Cardiac muscle cell (in vitro differentiated cells and primary cell): Measurements from ENCODE around the gene C10orf71. TPM values are rescaled to one million over a fixed set of nuclear protein-coding genes. Genes with fewer than 3 reads are reported as not detected.

Experiments used
- DNase-seq, 2 donors: peaks; one replicate each; pipeline versions ENCODE4 v3.0.0 to v3.0.0-alpha.2; 2010 to 2017; ENCODE audit warnings: low read depth in 1 of 2, low spot score in 1 of 2
- H3K27ac ChIP-seq: fragments of 200-600 bp; sonication (generic); 2 replicates; pipeline ENCODE4 v1.5.1; 2016
- H3K27me3 ChIP-seq: fragments of 200-600 bp; sonication (generic); 2 replicates; pipeline ENCODE4 v1.6.0; 2016; ENCODE audit warnings: control low read depth
- H3K36me3 ChIP-seq: fragments of 200-600 bp; sonication (generic); 2 replicates; pipeline ENCODE4 v1.5.1; 2016; ENCODE audit warnings: control low read depth
- H3K4me1 ChIP-seq: fragments of 200-600 bp; sonication (generic); 2 replicates; pipeline ENCODE4 v1.8.1; 2017; ENCODE audit warnings: low read depth, mild to moderate bottlenecking, mixed run types
- H3K4me3 ChIP-seq: fragments of 200-600 bp; sonication (generic); 2 replicates; pipeline ENCODE4 v1.5.1; 2016; ENCODE audit warnings: mild to moderate bottlenecking
- H3K9me3 ChIP-seq: fragments of 200-600 bp; sonication (generic); 2 replicates; pipeline ENCODE4 v1.5.1; 2017; ENCODE audit warnings: low read depth, mild to moderate bottlenecking, control low read depth
- polyA plus RNA-seq: library from polyadenylated mRNA; unstranded; fragments of >200 nt; fragmentation: Nextera tagmentation; extraction: Ambion mirVana; gene quantifications from 2 replicates; pipeline ENCODE4 v1.2.1, GENCODE V29; 2016
- total RNA-seq: library from RNA; depleted of rRNA; stranded (reverse); fragments of >200 nt; gene quantifications from 2 replicates; pipeline ENCODE4 v1.2.3, GENCODE V29; 2016
- TF ChIP-seq, protein P1 (sequence below): IDR thresholded peaks from 2 replicates; pipeline ENCODE4 v1.5.1; 2012; ENCODE audit warnings: low read depth, mild to moderate bottlenecking, low read length

C10orf71 gene
- total and polyA plus RNA-seq, 2 experiments from 2014 or later, result 4.0 to 10.2 TPM

DNA sequence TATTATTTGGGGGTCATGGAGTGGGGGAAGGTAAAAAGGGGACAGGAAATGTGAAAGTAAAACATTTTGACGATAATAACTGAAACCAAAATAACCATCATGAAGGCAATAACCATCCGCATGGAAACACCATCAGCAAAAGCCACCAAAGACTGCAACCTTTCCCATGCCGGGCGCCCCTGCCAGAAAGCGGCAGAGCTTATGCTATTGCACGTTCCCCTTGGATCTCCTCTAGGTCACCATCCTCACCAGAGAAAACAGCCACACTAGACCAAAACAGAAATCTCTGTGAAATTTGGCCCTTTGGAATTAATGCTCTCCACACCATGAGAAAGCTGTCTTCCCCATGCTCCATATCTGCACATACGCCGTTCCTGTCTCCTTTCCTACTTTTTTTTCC is 65.8 kb downstream of the C10orf71 start:
- Histone ChIP-seq H3K4me3 (no peak overlapping the region), H3K36me3 (no peaks in the 10 kb centered on the region), H3K27ac (no peak overlapping the region), H3K27me3 (no peaks in the 10 kb centered on the region), H3K9me3 (no peaks in the 10 kb centered on the region), H3K4me1 (no peaks in the 10 kb centered on the region)
- TF ChIP-seq, protein P1, sequence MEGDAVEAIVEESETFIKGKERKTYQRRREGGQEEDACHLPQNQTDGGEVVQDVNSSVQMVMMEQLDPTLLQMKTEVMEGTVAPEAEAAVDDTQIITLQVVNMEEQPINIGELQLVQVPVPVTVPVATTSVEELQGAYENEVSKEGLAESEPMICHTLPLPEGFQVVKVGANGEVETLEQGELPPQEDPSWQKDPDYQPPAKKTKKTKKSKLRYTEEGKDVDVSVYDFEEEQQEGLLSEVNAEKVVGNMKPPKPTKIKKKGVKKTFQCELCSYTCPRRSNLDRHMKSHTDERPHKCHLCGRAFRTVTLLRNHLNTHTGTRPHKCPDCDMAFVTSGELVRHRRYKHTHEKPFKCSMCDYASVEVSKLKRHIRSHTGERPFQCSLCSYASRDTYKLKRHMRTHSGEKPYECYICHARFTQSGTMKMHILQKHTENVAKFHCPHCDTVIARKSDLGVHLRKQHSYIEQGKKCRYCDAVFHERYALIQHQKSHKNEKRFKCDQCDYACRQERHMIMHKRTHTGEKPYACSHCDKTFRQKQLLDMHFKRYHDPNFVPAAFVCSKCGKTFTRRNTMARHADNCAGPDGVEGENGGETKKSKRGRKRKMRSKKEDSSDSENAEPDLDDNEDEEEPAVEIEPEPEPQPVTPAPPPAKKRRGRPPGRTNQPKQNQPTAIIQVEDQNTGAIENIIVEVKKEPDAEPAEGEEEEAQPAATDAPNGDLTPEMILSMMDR, result no peak
- no peak for DNase-seq

DNA sequence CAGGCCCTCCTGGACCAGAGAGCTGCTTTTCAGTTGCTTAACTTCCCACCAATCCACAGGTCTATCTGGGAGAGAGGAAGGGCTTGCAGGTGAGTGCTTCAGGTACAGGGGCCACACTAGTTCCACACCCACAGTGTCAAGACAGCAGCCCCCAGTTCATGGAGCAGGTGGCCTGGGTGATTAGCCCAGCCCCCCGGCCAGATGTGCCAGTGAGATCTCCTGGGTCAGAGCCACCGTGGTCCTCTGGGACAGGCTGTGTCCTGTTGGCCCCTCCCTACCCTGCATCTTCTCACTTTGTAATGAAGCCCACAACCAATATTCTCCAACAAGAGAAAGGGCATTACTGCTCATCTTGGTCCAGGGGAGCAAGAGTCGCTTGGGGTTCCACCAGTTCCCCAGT is 66.3 kb downstream of the C10orf71 start:
- H3K36me3 ChIP-seq, result no peaks in the 10 kb centered on the region

DNA sequence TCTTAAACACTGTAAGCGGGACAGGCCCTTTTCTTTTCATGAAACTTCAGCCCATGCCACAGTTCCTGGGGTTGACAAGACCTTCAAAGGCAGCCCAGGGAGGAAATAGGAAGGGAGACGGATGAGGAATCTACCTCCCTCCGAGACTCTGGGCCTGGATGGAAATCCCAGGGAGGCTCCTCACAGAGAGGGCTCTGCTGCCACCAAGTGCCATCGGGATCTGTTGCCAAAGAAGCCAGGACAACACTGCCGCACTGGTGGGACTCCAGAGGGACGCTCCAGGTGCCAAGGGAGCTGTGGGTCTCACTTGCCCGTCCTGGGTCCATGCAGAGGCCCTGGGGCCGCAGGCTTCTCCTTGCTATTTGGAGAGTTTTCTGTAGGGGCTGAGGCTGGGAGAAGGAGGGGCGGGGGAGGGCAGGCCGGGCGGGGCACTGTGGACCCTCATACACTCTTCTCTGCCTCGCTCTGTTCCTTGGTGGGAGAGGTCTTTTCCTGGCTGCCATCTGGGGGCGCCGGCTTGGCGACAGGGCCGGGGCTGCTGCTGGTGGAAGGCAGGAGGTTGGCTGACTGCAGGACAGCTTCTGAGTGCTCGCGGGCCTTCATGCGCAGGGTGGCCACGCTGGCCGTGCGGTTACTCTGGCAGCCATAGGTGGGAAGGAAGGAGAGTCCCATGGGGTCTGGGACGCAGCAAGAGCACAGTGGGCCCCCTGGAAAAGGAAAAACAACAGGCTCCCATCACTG is 66.9 kb downstream of the C10orf71 start:
- no peaks in the 10 kb centered on the region for H3K36me3 ChIP-seq
- no peak overlapping the region for H3K27ac ChIP-seq
- H3K4me3 ChIP-seq, result no peak overlapping the region
- TF ChIP-seq, protein P1, result no peak
- DNase-seq, result peak in 1 of 2 donors; percentile 10
- no peaks in the 10 kb centered on the region for H3K4me1 ChIP-seq
- no peaks in the 10 kb centered on the region for H3K27me3 ChIP-seq
- no peaks in the 10 kb centered on the region for H3K9me3 ChIP-seq

More for the DNA sequence above, 66.3 kb downstream of the C10orf71 start:
- H3K27me3 ChIP-seq, result no peaks in the 10 kb centered on the region
- H3K4me3 ChIP-seq, result no peak overlapping the region
- H3K27ac ChIP-seq, result no peak overlapping the region
- TF ChIP-seq, protein P1, result no peak
- H3K9me3 ChIP-seq, result no peaks in the 10 kb centered on the region
- H3K4me1 ChIP-seq, result no peaks in the 10 kb centered on the region
- no peak for DNase-seq

DNA sequence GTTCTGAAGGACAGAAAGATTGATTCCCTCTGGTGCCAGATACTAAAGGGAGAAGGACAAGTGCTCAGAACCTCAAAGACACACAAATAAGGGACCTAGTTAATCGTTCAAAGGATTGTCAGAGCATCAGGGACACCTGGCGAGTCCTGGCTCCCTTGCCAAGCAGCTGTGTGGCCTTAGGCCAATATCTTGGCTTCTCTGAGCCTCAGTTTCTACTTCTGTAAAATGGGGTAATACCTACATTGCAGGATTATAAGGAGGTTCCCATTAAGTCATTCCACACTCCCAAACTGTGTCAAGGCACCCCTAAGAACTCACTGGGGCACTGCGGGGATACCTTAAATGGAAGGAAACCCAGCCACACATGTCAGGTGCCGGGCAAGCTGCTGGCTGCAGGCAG is 67.5 kb downstream of the C10orf71 start:
- Histone ChIP-seq H3K4me1 (no peaks in the 10 kb centered on the region), H3K9me3 (no peaks in the 10 kb centered on the region), H3K4me3 (no peak overlapping the region), H3K27ac (no peak overlapping the region), H3K27me3 (no peaks in the 10 kb centered on the region), H3K36me3 (no peaks in the 10 kb centered on the region)
- DNase-seq, result no peak
- TF ChIP-seq, protein P1, result no peak

DNA sequence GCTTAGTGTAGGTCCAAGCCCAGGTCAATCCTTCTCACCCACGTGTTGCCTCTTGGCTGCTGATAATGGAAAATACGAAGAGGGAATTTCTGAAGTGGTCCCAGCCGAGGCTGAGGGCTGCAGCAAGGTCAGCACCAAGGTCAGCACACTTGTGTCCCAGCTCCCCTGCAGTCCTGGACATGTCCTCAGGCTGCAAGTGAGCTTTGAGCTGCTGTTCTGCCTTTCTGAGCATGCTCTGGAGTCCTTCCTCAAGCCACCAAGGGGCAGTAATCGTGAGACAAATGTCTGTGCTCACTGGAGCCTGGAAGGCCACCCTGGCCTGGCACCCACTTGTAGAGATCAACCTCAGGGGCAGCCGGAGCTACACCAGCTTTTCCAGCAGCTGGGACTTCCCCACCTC is 68.6 kb downstream of the C10orf71 start:
- peak in 1 of 2 donors; percentile 82 for DNase-seq

More for the DNA sequence above, 68.6 kb downstream of the C10orf71 start:
- no peaks in the 10 kb centered on the region for H3K9me3 ChIP-seq
- H3K36me3 ChIP-seq, result no peaks in the 10 kb centered on the region
- H3K4me3 ChIP-seq, result no peak overlapping the region
- peaks cover 7% of the 10 kb centered on the region for H3K27me3 ChIP-seq
- H3K4me1 ChIP-seq, result no peaks in the 10 kb centered on the region
- no peak overlapping the region for H3K27ac ChIP-seq
- TF ChIP-seq, protein P1, result no peak
